DND-41 (cell line): ENCODE results near the gene FBRSL1.

Source experiments
- ATAC-seq: fragments of 200-7000 bp; cut with Tn5 transposase; 3 replicates; pipeline ENCODE4 v1.9.1; 2021; ENCODE audit warnings: low read depth; ENCODE audit not compliant: insufficient read depth
- DNase-seq: peaks from one replicate; pipeline ENCODE4 v3.0.0-alpha.2; 2020
- H2AFZ ChIP-seq: 2 replicates; pipeline ENCODE4 v1.6.0; 2012; ENCODE audit warnings: low read depth, low read length
- H3K27ac ChIP-seq: 2 replicates; pipeline ENCODE4 v1.5.1; 2012; ENCODE audit warnings: low read length, inconsistent platforms
- H3K27me3 ChIP-seq: fragments of 200-600 bp; sonication (generic); 2 replicates; pipeline ENCODE4 v1.6.0; 2012; ENCODE audit warnings: low read length, mild to moderate bottlenecking, inconsistent platforms; ENCODE audit not compliant: insufficient read depth, poor library complexity
- H3K36me3 ChIP-seq: 2 replicates; pipeline ENCODE4 v1.5.1; 2012; ENCODE audit warnings: low read length, inconsistent platforms; ENCODE audit not compliant: insufficient read depth
- H3K4me1 ChIP-seq: 2 replicates; pipeline ENCODE4 v1.5.1; 2012; ENCODE audit warnings: mild to moderate bottlenecking, low read length; ENCODE audit not compliant: insufficient read depth
- H3K4me2 ChIP-seq: 2 replicates; pipeline ENCODE4 v1.6.0; 2012; ENCODE audit warnings: mild to moderate bottlenecking, moderate library complexity, low read length, inconsistent platforms; ENCODE audit not compliant: insufficient read depth
- H3K4me3 ChIP-seq, 2 experiments: fragments of 200-600 bp in 1 of 2; shearing (Covaris generic) in 1 of 2; 2 replicates each; pipeline ENCODE4 v1.5.1; 2012 to 2016; ENCODE audit warnings: inconsistent platforms in 2 of 2, low read length in 2 of 2, mild to moderate bottlenecking in 2 of 2, low read depth in 1 of 2, moderate library complexity in 1 of 2
- H3K79me2 ChIP-seq: 2 replicates; pipeline ENCODE4 v1.6.0; 2012; ENCODE audit warnings: low read length, inconsistent platforms; ENCODE audit not compliant: insufficient read depth
- H3K9ac ChIP-seq: 2 replicates; pipeline ENCODE4 v1.6.0; 2012; ENCODE audit warnings: low read depth, mild to moderate bottlenecking, inconsistent platforms, low read length, moderate library complexity
- H3K9me3 ChIP-seq: 2 replicates; pipeline ENCODE4 v1.5.1; 2012; ENCODE audit warnings: low read length, moderate library complexity, mild to moderate bottlenecking, inconsistent platforms; ENCODE audit not compliant: insufficient read depth, severe bottlenecking
- H4K20me1 ChIP-seq: 2 replicates; pipeline ENCODE4 v1.6.0; 2012; ENCODE audit warnings: low read length; ENCODE audit not compliant: insufficient read depth
- CTCF ChIP-seq: IDR thresholded peaks from 2 replicates; pipeline ENCODE4 v1.5.1; 2012; ENCODE audit warnings: borderline replicate concordance, low read length, moderate library complexity, mild to moderate bottlenecking; ENCODE audit not compliant: poor library complexity, severe bottlenecking; ENCODE audit errors: extremely low read depth
- EZH2 ChIP-seq: IDR thresholded peaks from 3 replicates; pipeline ENCODE4 v1.6.1; 2012; ENCODE audit warnings: borderline replicate concordance, low read depth, mild to moderate bottlenecking, moderate library complexity, low read length, inconsistent platforms; ENCODE audit not compliant: severe bottlenecking

FBRSL1 gene

DNA sequence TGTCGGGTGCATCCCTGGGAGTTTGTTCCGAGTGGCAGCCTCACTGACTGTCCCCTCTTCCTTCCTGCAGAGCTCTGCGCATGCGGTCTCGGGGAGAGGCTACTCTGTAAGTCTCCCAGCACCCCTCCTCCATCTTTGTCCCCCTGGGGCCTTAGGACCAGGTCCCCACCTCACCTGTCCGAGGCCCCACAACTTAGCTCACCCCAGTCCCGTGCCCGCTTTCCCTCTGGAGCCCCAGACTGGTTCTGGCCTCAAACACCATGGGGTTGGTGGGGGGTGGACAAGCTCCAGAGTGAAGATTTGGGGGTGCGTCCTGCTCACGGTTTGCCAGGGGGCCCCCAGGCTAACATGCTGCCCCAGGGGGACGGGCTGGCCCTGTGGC lies 37.9 kb downstream of the FBRSL1 start:
- TF ChIP-seq EZH2 = no peak
- TF ChIP-seq CTCF = no peak
- ATAC-seq (no peak), DNase-seq (no peak)
- Histone ChIP-seq H3K79me2 (no peaks in the 10 kb centered on the region), H3K36me3 (no peaks in the 10 kb centered on the region; the same call in 1 of the 2 replicates), H3K4me2 (no peak overlapping the region), H2AFZ (no peak overlapping the region), H3K4me3 (no peak overlapping the region), H3K27ac (no peak overlapping the region), H3K9me3 (no peaks in the 10 kb centered on the region), H3K9ac (no peak overlapping the region), H3K27me3 (no peaks in the 10 kb centered on the region), H4K20me1 (peaks cover 43% of the 10 kb centered on the region), H3K4me1 (no peaks in the 10 kb centered on the region)

- Histone ChIP-seq H3K9me3 (no peaks in the 10 kb centered on the region), H3K9ac (no peak overlapping the region), H3K4me2 (no peak overlapping the region), H2AFZ (no peak overlapping the region), H3K36me3 (no peaks in the 10 kb centered on the region), H4K20me1 (peaks cover 38% of the 10 kb centered on the region), H3K4me1 (no peaks in the 10 kb centered on the region), H3K79me2 (no peaks in the 10 kb centered on the region), H3K27ac (no peak overlapping the region), H3K4me3 (no peak overlapping the region), H3K27me3 (no peaks in the 10 kb centered on the region)
- DNase-seq (no peak), ATAC-seq (no peak)
- TF ChIP-seq EZH2 = no peak
- no peak for TF ChIP-seq CTCF
Observed at GRCh38 chr12:132528564-132529106, 38.7 kb downstream of the FBRSL1 start.

GRCh38 chr12:132529156-132529839 lies 39.3 kb downstream of the FBRSL1 start:
- Histone ChIP-seq H2AFZ (no peak overlapping the region), H3K9me3 (no peaks in the 10 kb centered on the region), H3K79me2 (no peaks in the 10 kb centered on the region), H3K4me3 (no peak overlapping the region), H3K36me3 (no peaks in the 10 kb centered on the region), H3K4me1 (no peaks in the 10 kb centered on the region), H3K27me3 (no peaks in the 10 kb centered on the region), H3K9ac (no peak overlapping the region), H3K4me2 (no peak overlapping the region), H3K27ac (no peak overlapping the region), H4K20me1 (peaks cover 32% of the 10 kb centered on the region)
- no peak for DNase-seq
- no peak for ATAC-seq
- TF ChIP-seq CTCF = no peak
- no peak for TF ChIP-seq EZH2
